IMR-90 (cell line): ENCODE data around the gene MAGEA8. TPM values are rescaled to one million over a fixed set of nuclear protein-coding genes. Genes with fewer than 3 reads are reported as not detected.

Experiments
- ATAC-seq: fragments of 200-7000 bp; cut with Tn5 transposase; 2 replicates; pipeline ENCODE4 v1.9.1; 2020; ENCODE audit warnings: low read depth, mild to moderate bottlenecking, moderate library complexity
- BruUV-seq: library from RNA; stranded (reverse); fragments of 400-500 nt; replicated peaks from 2 replicates; lab custom pipeline; 2021; lab: Mats Ljungman, UMichigan
- CTCF ChIA-PET: fragments of 300-600 bp; formaldehyde crosslinking; extraction: SDS; loops from one replicate; lab custom pipeline; 2021; ENCODE audit warnings: antibody characterized with exemption; lab: Yijun Ruan, JAX
- POLR2A ChIA-PET: fragments of 300-600 bp; sonication (Branson Sonifier 250); formaldehyde crosslinking; loops from one replicate; lab custom pipeline; 2022; ENCODE audit warnings: antibody characterized with exemption; ENCODE audit not compliant: unreplicated experiment; lab: Charles Lee
- DNase-seq: peaks from one replicate; pipeline ENCODE4 v3.0.0; 2013
- H2AFZ ChIP-seq: replicated peaks from 2 replicates; pipeline ENCODE3; 2013; ENCODE audit warnings: low read length, mild to moderate bottlenecking; ENCODE audit not compliant: poor library complexity
- H2AK5ac ChIP-seq: 2 replicates; pipeline ENCODE4 v1.6.1; 2013; ENCODE audit warnings: low read depth, low read length, inconsistent platforms
- H2AK9ac ChIP-seq: replicated peaks from 2 replicates; pipeline ENCODE3; 2013; ENCODE audit warnings: mild to moderate bottlenecking, low read depth, low read length, moderate library complexity; ENCODE audit not compliant: poor library complexity
- H2BK120ac ChIP-seq: 2 replicates; pipeline ENCODE4 v1.6.1; 2013; ENCODE audit warnings: low read depth, low read length, inconsistent platforms
- H2BK15ac ChIP-seq: 3 replicates; pipeline ENCODE4 v1.6.1; 2013; ENCODE audit warnings: low read depth, low read length, inconsistent platforms
- H2BK20ac ChIP-seq: 2 replicates; pipeline ENCODE4 v1.6.1; 2013; ENCODE audit warnings: low read depth, mild to moderate bottlenecking, inconsistent platforms, low read length, moderate library complexity
- H2BK5ac ChIP-seq: 2 replicates; pipeline ENCODE4 v1.6.1; 2013; ENCODE audit warnings: mild to moderate bottlenecking, low read depth, low read length, inconsistent platforms; ENCODE audit not compliant: poor library complexity, severe bottlenecking
- H3K14ac ChIP-seq: replicated peaks from 2 replicates; pipeline ENCODE4 v1.6.1; 2013; ENCODE audit warnings: low read depth, low read length, inconsistent platforms
- H3K18ac ChIP-seq: 2 replicates; pipeline ENCODE4 v1.6.1; 2013; ENCODE audit warnings: low read depth, low read length, control low read depth
- H3K23ac ChIP-seq: 2 replicates; pipeline ENCODE4 v1.6.1; 2013; ENCODE audit warnings: low read depth, low read length, inconsistent platforms
- H3K27ac ChIP-seq: 2 replicates; pipeline ENCODE4 v1.5.1; 2013; ENCODE audit warnings: mild to moderate bottlenecking, control low read depth, low read length; ENCODE audit not compliant: insufficient read depth
- H3K27me3 ChIP-seq: 2 replicates; pipeline ENCODE4 v1.6.1; 2013; ENCODE audit warnings: low read length; ENCODE audit not compliant: control insufficient read depth, insufficient read depth
- H3K36me3 ChIP-seq: 2 replicates; pipeline ENCODE4 v1.6.1; 2013; ENCODE audit warnings: low read length, mixed read lengths; ENCODE audit not compliant: control insufficient read depth, insufficient read depth
- H3K4ac ChIP-seq: 2 replicates; pipeline ENCODE4 v1.6.1; 2013; ENCODE audit warnings: low read depth, low read length, inconsistent platforms
- H3K4me1 ChIP-seq: 2 replicates; pipeline ENCODE4 v1.6.1; 2013; ENCODE audit warnings: low read length, mixed read lengths; ENCODE audit not compliant: control insufficient read depth, insufficient read depth
- H3K4me2 ChIP-seq: 2 replicates; pipeline ENCODE4 v1.6.1; 2013; ENCODE audit warnings: low read depth, mild to moderate bottlenecking, control low read depth, low read length, moderate library complexity
- H3K4me3 ChIP-seq: 2 replicates; pipeline ENCODE4 v1.5.1; 2013; ENCODE audit warnings: low read depth, mild to moderate bottlenecking, control low read depth, low read length, moderate library complexity; ENCODE audit not compliant: insufficient read depth
- H3K56ac ChIP-seq: 2 replicates; pipeline ENCODE4 v1.6.1; 2013; ENCODE audit warnings: low read length, inconsistent platforms; ENCODE audit not compliant: insufficient read depth; ENCODE audit errors: extremely low read depth
- H3K79me1 ChIP-seq, 2 experiments: 2 replicates each; pipeline ENCODE4 v1.6.1; 2013; ENCODE audit warnings: low read length in 2 of 2, inconsistent platforms in 1 of 2, low read depth in 1 of 2
- H3K9ac ChIP-seq: 2 replicates; pipeline ENCODE4 v1.6.1; 2013; ENCODE audit warnings: low read depth, low read length, control low read depth
- H3K9me1 ChIP-seq: 2 replicates; pipeline ENCODE4 v1.6.1; 2013; ENCODE audit warnings: low read length, inconsistent platforms; ENCODE audit not compliant: insufficient read depth
- H3K9me3 ChIP-seq: 2 replicates; pipeline ENCODE4 v1.6.1; 2013; ENCODE audit warnings: low read length; ENCODE audit not compliant: control insufficient read depth, insufficient read depth
- H4K20me1 ChIP-seq: 2 replicates; pipeline ENCODE4 v1.6.1; 2013; ENCODE audit warnings: low read length, inconsistent platforms; ENCODE audit not compliant: insufficient read depth
- H4K5ac ChIP-seq: 2 replicates; pipeline ENCODE4 v1.6.1; 2013; ENCODE audit warnings: mild to moderate bottlenecking, low read depth, low read length, control low read depth
- H4K8ac ChIP-seq, 2 experiments: 2 replicates each; pipeline ENCODE4 v1.6.1; 2013; ENCODE audit warnings: low read depth in 2 of 2, low read length in 2 of 2, control low read depth in 1 of 2, inconsistent platforms in 1 of 2
- H4K91ac ChIP-seq: 2 replicates; pipeline ENCODE4 v1.6.1; 2013; ENCODE audit warnings: low read depth, low read length, inconsistent platforms; ENCODE audit not compliant: insufficient read depth
- BHLHE40 ChIP-seq: fragments of 150-350 bp; IDR thresholded peaks from 2 replicates; pipeline ENCODE4 v1.6.1; 2016; ENCODE audit warnings: mild to moderate bottlenecking, low read depth, low read length
- CHD1 ChIP-seq: IDR thresholded peaks from 2 replicates; pipeline ENCODE4 v1.6.1; 2012; ENCODE audit warnings: low read depth, low read length, improper control_type of control experiment
- FOS ChIP-seq: fragments of 150-350 bp; IDR thresholded peaks from 2 replicates; pipeline ENCODE4 v1.6.1; 2016; ENCODE audit warnings: low read depth, low read length
- MAFK ChIP-seq: IDR thresholded peaks from 2 replicates; pipeline ENCODE4 v1.6.1; 2012; ENCODE audit warnings: low read depth, low read length, improper control_type of control experiment
- dilution Hi-C: fragments of 300-500 bp; cut with HindIII; formaldehyde crosslinking; loops from one replicate; pipeline ENCODE4 v1.14.3; 2018; ENCODE audit warnings: low sequenced_read_pairs; ENCODE audit not compliant: unreplicated experiment
- in situ Hi-C: fragments of 300-500 bp; cut with MboI; formaldehyde crosslinking; loops from 3 replicates; pipeline ENCODE4 v1.14.3; 2019; ENCODE audit warnings: low sequenced_read_pairs, inconsistent platforms, mixed read lengths
- intact Hi-C: fragments of 100-400 bp; cut with micrococcal nuclease; formaldehyde crosslinking; loops from 2 replicates; pipeline ENCODE4 v1.10.0; 2022
- polyA plus RNA-seq, 3 experiments: library from polyadenylated mRNA; depleted of rRNA; stranded (reverse); fragments of >200 nt; gene quantifications; 2 replicates each; pipeline ENCODE4 v1.2.3, GENCODE V29; 2012; ENCODE audit warnings: low replicate concordance in 1 of 3
- total RNA-seq: library from RNA; depleted of rRNA; stranded (reverse); fragments of >200 nt; gene quantifications from 2 replicates; pipeline ENCODE4 v1.2.3, GENCODE V29; 2012

MAGEA8 gene
- total and polyA plus RNA-seq, 2 of the 4 experiments (the other 2 are of a cell fraction) = not detected

GRCh38 chrX:149908727-149909126 is 27.7 kb downstream of the MAGEA8 start:
- Histone ChIP-seq H3K9me3 (no peaks in the 10 kb centered on the region), H2BK15ac (no peak overlapping the region), H3K56ac (no peak overlapping the region), H2AFZ (no peak overlapping the region), H2BK5ac (no peak overlapping the region), H3K4ac (no peak overlapping the region), H2AK5ac (no peak overlapping the region), H3K36me3 (no peaks in the 10 kb centered on the region), H3K9ac (no peak overlapping the region), H2AK9ac (no peak overlapping the region), H3K14ac (no peak overlapping the region), H3K23ac (no peak overlapping the region), H4K5ac (no peak overlapping the region), H3K27me3 (no peaks in the 10 kb centered on the region), H2BK120ac (no peak overlapping the region), H3K27ac (no peak overlapping the region), H4K91ac (no peak overlapping the region), H3K9me1 (no peaks in the 10 kb centered on the region; the same call in 1 of the 2 replicates), H4K8ac (no peak overlapping the region), H3K4me1 (no peaks in the 10 kb centered on the region), H3K18ac (no peak overlapping the region), H4K20me1 (no peaks in the 10 kb centered on the region), H3K4me3 (no peak overlapping the region), H3K4me2 (no peak overlapping the region), H2BK20ac (no peak overlapping the region), H3K79me1 (no peaks in the 10 kb centered on the region)
- ChIA-PET POLR2A (no interaction called here), CTCF (no interaction called here)
- in situ Hi-C loops = no loop called here
- dilution Hi-C loops = no loop called here
- TF ChIP-seq FOS (no peak), MAFK (peak; percentile 58; the same call in 1 of the 2 replicates), CHD1 (no peak), BHLHE40 (no peak)
- BruUV-seq = no TSS peak
- DNase-seq (no peak), ATAC-seq (no peak)
- intact Hi-C loops = no loop called here
